ENCODE results near the gene TKT. TPM values are rescaled to one million over a fixed set of nuclear protein-coding genes. Genes with fewer than 3 reads are reported as not detected.
A peak's percentile ranks its signal among the peaks of the same experiment; 100 is the strongest.

TKT gene
- total RNA-seq, 6 donors from 2014 or later: 402 to 605 (median 482) TPM

- Histone ChIP-seq H3K4me1 (peaks cover 6 to 11% (median 9%) of the 10 kb centered on the region in 4 donors), H3K36me3 (no peaks in the 10 kb centered on the region), H3K9me3 (no peaks in the 10 kb centered on the region), H3K27me3 (no peaks in the 10 kb centered on the region), H3K4me3 (no peak overlapping the region), H3K27ac (no peak overlapping the region)
- TF ChIP-seq, protein P1, sequence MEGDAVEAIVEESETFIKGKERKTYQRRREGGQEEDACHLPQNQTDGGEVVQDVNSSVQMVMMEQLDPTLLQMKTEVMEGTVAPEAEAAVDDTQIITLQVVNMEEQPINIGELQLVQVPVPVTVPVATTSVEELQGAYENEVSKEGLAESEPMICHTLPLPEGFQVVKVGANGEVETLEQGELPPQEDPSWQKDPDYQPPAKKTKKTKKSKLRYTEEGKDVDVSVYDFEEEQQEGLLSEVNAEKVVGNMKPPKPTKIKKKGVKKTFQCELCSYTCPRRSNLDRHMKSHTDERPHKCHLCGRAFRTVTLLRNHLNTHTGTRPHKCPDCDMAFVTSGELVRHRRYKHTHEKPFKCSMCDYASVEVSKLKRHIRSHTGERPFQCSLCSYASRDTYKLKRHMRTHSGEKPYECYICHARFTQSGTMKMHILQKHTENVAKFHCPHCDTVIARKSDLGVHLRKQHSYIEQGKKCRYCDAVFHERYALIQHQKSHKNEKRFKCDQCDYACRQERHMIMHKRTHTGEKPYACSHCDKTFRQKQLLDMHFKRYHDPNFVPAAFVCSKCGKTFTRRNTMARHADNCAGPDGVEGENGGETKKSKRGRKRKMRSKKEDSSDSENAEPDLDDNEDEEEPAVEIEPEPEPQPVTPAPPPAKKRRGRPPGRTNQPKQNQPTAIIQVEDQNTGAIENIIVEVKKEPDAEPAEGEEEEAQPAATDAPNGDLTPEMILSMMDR (IDR thresholded peaks at IDR 0.05): no peak
- no peak for TF ChIP-seq EP300 (IDR thresholded peaks at IDR 0.05)
- 73 to 83% methylated on average over 4 of the region's 4 CpGs for WGBS, 2 donors
- DNase-seq: no peak
- no peak for ATAC-seq (ENCODE audit: low FRiP score in 2 of 2)
Observed at GRCh38 chr3:53263907-53264306, 8.1 kb upstream of the TKT start.

- TF ChIP-seq, protein P1 (IDR thresholded peaks at IDR 0.05): no peak
- TF ChIP-seq POLR2AphosphoS5 (IDR thresholded peaks at IDR 0.05) (no peak), POLR2A (IDR thresholded peaks at IDR 0.05) (no peak), EP300 (IDR thresholded peaks at IDR 0.05) (no peak)
- Histone ChIP-seq H3K4me1 (peaks cover 4 to 10% (median 9%) of the 10 kb centered on the region in 4 donors), H3K4me3 (no peak overlapping the region), H3K9me3 (no peaks in the 10 kb centered on the region), H3K36me3 (no peaks in the 10 kb centered on the region), H3K27ac (peak overlapping the region in 2 of 4 donors; percentile 26 to 52), H3K27me3 (no peaks in the 10 kb centered on the region)
- WGBS, 2 donors: 73 to 79% methylated on average over 4 to 5 of the region's 5 CpGs
- DNase-seq (no peak), ATAC-seq (ENCODE audit: low FRiP score in 2 of 2) (no peak)
Observed at GRCh38 chr3:53261712-53262111, 5.9 kb upstream of the TKT start.

DNA sequence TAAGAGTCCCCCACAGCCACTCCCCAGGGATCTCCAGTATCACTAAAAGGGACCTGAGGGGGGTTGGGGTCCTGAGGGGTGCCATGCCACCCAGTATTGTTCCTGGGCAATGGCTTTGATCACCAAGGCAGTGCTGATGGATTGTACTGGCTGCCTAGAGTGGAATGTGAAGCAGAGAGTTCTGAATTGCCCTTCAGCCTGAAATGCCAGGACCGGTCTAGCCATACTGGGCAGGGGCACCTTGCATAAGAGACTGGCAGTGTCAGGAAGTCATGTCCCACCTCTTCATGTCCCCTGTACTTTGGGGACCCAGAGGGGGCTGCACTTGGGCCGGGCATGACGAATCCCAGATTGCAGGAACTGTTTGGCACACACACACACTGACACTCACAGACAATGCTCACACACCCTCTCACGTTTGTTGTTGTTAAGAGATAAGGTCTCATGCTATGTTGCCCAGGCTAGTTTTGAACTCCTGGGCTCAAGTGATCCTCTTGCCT lies 4.5 kb upstream of the TKT start:
- no peak for ATAC-seq (ENCODE audit: low FRiP score in 2 of 2)
- H3K27ac ChIP-seq: peak overlapping the region in 1 of 4 donors; percentile 6

DNA sequence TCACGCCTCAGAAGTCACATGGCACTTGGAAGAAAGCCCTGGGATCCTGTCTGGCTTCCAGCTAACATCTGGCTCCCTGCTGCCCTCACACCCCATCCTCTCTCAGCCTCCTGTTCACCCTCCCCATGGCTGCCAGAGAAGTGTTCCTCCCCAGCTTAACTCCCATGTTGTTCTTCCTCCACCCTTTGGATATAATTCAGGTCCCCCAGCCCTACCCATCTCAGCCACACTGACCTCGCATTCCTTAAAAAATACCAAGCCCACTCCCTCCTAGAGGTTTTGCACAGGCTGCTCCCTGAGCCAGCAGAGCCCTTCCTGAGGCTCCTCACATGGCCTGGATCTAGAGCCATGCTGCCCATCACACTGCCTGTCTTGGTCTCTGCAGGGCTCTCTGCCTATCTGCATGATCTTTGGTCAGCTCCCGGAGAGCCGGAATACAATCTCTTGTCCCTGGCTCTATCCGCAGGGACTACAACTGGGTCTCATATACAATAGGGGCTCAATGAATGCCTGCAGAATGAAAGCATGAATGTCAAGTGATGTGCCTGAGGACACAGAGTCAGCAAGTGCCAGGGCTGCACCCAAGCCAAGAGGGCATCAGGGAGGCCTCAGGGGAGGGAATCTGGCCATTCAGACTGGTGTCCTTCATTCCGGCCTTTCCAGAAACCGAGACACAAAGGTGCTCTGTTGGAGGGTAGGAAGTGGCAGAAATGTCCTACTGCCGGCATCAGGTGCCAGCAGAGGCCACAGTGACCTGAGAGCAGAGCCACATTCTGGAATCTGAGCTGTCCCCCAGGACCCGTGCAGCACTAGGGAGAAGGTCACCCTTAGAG lies 3.8 kb upstream of the TKT start:
- no peak for DNase-seq
- no peak for ATAC-seq (ENCODE audit: low FRiP score in 2 of 2)
- peak overlapping the region in 1 of 4 donors; percentile 6 for H3K27ac ChIP-seq
- H3K4me1 ChIP-seq: peaks cover 11 to 20% (median 16%) of the 10 kb centered on the region in 4 donors
- no peaks in the 10 kb centered on the region for H3K36me3 ChIP-seq
- H3K4me3 ChIP-seq: no peak overlapping the region
- 82 to 88% methylated on average over 5 to 9 of the region's 9 CpGs for WGBS, 2 donors
- H3K9me3 ChIP-seq: no peaks in the 10 kb centered on the region
- no peaks in the 10 kb centered on the region for H3K27me3 ChIP-seq
- no peak for TF ChIP-seq POLR2A (IDR thresholded peaks at IDR 0.05)

More for the DNA sequence above, 4.5 kb upstream of the TKT start:
- no peak overlapping the region for H3K4me3 ChIP-seq
- no peaks in the 10 kb centered on the region for H3K27me3 ChIP-seq
- TF ChIP-seq, protein P1 (IDR thresholded peaks at IDR 0.05): no peak
- TF ChIP-seq EP300 (IDR thresholded peaks at IDR 0.05) (no peak), POLR2A (IDR thresholded peaks at IDR 0.05) (no peak), POLR2AphosphoS5 (IDR thresholded peaks at IDR 0.05) (no peak)
- peaks cover 10 to 17% (median 14%) of the 10 kb centered on the region in 4 donors for H3K4me1 ChIP-seq
- no peaks in the 10 kb centered on the region for H3K36me3 ChIP-seq
- no peaks in the 10 kb centered on the region for H3K9me3 ChIP-seq
- 50 to 64% methylated on average over 3 to 4 of the region's 4 CpGs for WGBS, 2 donors
- no peak for DNase-seq

DNA sequence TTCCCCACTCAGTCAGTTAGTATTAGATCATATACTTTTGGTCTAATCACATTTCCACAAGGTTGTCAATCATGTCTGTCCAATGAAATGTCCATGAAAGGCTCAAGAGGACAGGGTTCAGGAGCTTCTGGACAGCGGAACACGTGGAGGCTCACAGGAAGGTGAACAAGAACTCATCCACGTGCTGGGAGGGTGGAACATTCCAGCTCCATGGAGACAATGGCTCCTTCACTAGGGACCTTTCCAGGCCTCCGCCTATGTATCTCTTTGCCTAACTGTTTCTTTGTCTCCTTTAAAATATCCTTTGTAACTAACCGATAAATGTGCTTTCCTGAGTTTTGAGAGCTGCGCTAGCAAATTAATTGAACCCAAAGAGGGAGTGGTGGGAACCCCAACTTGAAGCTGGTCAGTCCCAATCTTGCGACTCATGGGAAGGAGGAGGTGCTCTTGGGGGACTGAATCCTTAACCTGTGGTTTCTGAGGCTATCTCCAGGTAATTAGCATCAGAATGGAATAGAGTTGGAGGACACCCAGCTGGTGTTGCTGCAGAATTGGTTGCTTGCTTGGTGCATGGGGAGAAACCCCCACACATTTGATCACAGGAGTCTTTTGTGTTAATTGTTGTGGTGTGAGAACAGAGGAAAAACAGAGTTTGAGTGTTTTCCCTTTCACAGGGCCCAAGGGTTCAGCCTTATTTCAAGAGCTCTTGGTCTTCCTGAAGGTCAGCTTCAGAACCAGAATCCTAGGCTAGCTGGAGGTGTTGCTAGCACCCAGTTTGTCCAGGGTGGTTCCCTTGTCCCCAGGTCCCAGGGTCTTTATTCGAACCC lies 3.0 kb upstream of the TKT start:
- Histone ChIP-seq H3K4me3 (no peak overlapping the region), H3K27me3 (no peaks in the 10 kb centered on the region), H3K27ac (no peak overlapping the region), H3K36me3 (no peaks in the 10 kb centered on the region), H3K9me3 (no peaks in the 10 kb centered on the region), H3K4me1 (peaks cover 19 to 28% (median 24%) of the 10 kb centered on the region in 4 donors)
- DNase-seq: no peak
- 79 to 85% methylated on average over 8 of the region's 8 CpGs for WGBS, 2 donors
- no peak for TF ChIP-seq EP300 (IDR thresholded peaks at IDR 0.05)
- TF ChIP-seq POLR2AphosphoS5 (IDR thresholded peaks at IDR 0.05): no peak
- TF ChIP-seq POLR2A (IDR thresholded peaks at IDR 0.05): no peak
- TF ChIP-seq, protein P1 (IDR thresholded peaks at IDR 0.05): no peak
- ATAC-seq (ENCODE audit: low FRiP score in 2 of 2): no peak

All from upper lobe of left lung (tissue), 6 donors.